ENCODE results near the gene RNF144A.

Gene RNF144A

DNA sequence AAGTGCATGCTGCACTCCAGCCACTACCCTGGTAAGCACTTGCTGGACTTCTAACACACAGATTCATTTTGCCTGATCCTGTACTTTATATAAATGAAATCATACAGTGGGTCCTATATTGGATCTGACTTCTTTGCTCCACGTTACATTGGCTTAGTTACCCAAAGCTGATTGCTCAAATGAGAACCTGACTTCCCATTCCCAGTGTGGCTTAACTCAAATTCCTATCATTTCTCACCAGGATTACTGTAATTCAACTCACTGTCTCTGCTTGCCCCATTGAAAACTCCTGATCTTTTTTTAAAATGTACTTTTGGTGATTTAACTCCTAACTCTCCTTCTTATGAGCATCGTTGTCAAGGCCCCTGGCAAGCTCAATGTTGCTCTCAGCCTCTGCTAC lies 38.2 kb upstream of the RNF144A start:
- TF ChIP-seq SUZ12 (IDR thresholded peaks at IDR 0.05; ENCODE audit: extremely low read depth, insufficient read depth, insufficient read length) (no peak), ZNF274 (IDR thresholded peaks at IDR 0.05; ENCODE audit: low read depth, low read length) (no peak), YY1 (IDR thresholded peaks at IDR 0.05; ENCODE audit: insufficient read depth, insufficient read length) (no peak)
- Histone ChIP-seq H3K9ac (ENCODE audit: insufficient read length, low read depth) (no peak overlapping the region), H3K27me3 (ENCODE audit: insufficient read depth, insufficient read length) (no peaks in the 10 kb centered on the region), H3K36me3 (ENCODE audit: insufficient read depth, insufficient read length, low read length) (no peaks in the 10 kb centered on the region), H3K9me3 (ENCODE audit: insufficient read depth, low read length) (peaks cover 37% of the 10 kb centered on the region), H3K4me3 (ENCODE audit: insufficient read length, low read depth) (no peak overlapping the region), H3K4me1 (ENCODE audit: insufficient read depth, insufficient read length) (no peaks in the 10 kb centered on the region)
- no peak for DNase-seq (ENCODE audit: low read depth, low spot score)

DNA sequence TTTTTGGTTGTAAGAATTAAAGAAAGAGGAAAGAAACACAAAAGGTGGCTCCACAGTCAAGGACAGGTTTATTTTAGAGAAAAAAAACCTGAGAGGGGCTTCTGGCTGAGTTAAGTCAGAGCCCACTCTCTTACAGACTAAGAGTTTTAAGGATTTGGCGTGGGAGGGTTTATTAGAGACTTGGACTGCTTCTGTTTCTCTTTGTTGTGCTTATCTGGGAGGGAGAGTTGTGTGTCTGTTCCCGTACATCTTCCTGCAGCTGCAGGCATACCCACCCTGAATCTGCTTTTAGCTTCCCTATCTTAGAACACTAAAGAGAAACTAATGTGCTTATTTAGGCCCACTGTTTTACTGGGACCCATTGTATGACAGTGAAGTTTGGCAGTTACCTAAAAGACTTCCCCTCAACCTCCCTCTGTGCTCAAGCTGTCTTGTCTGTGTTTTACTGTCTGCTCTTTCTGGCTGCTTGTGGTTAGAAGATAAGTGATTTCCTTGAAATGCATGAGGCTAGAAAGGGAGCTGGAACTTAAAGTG lies 36.9 kb upstream of the RNF144A start:
- peaks cover 32% of the 10 kb centered on the region for H3K9me3 ChIP-seq (ENCODE audit: insufficient read depth, low read length)
- H3K9ac ChIP-seq (ENCODE audit: insufficient read length, low read depth): no peak overlapping the region
- H3K4me3 ChIP-seq (ENCODE audit: insufficient read length, low read depth): no peak overlapping the region
- no peaks in the 10 kb centered on the region for H3K36me3 ChIP-seq (ENCODE audit: insufficient read depth, insufficient read length, low read length)
- no peaks in the 10 kb centered on the region for H3K4me1 ChIP-seq (ENCODE audit: insufficient read depth, insufficient read length)
- TF ChIP-seq ZNF274 (IDR thresholded peaks at IDR 0.05; ENCODE audit: low read depth, low read length) (no peak), SUZ12 (IDR thresholded peaks at IDR 0.05; ENCODE audit: extremely low read depth, insufficient read depth, insufficient read length) (no peak), YY1 (IDR thresholded peaks at IDR 0.05; ENCODE audit: insufficient read depth, insufficient read length) (no peak)
- DNase-seq (ENCODE audit: low read depth, low spot score): no peak
- no peaks in the 10 kb centered on the region for H3K27me3 ChIP-seq (ENCODE audit: insufficient read depth, insufficient read length)

DNA sequence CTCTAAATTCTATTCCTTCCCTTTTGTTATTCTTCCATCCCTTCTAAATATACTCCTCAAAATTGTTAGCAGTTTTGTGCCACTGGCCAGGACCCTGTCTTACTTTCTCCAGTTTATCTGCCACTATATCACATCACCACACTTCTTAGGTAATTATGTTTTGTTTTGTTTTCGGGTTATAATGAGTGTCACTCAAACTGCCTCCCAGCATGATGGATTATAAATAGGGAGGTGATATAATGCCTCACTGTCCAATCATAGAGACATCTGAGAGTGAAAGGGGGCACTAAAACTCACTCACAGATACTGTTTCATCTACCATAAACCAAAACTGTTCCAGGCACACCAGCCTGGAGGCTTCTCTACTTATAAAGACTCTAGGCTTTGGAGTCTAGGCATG lies 36.2 kb upstream of the RNF144A start:
- TF ChIP-seq SUZ12 (IDR thresholded peaks at IDR 0.05; ENCODE audit: extremely low read depth, insufficient read depth, insufficient read length) (no peak), ZNF274 (IDR thresholded peaks at IDR 0.05; ENCODE audit: low read depth, low read length) (no peak), YY1 (IDR thresholded peaks at IDR 0.05; ENCODE audit: insufficient read depth, insufficient read length) (no peak)
- Histone ChIP-seq H3K4me3 (ENCODE audit: insufficient read length, low read depth) (no peak overlapping the region), H3K9ac (ENCODE audit: insufficient read length, low read depth) (no peak overlapping the region), H3K36me3 (ENCODE audit: insufficient read depth, insufficient read length, low read length) (no peaks in the 10 kb centered on the region), H3K4me1 (ENCODE audit: insufficient read depth, insufficient read length) (no peaks in the 10 kb centered on the region), H3K27me3 (ENCODE audit: insufficient read depth, insufficient read length) (no peaks in the 10 kb centered on the region), H3K9me3 (ENCODE audit: insufficient read depth, low read length) (peaks cover 32% of the 10 kb centered on the region)
- DNase-seq (ENCODE audit: low read depth, low spot score): no peak

DNA sequence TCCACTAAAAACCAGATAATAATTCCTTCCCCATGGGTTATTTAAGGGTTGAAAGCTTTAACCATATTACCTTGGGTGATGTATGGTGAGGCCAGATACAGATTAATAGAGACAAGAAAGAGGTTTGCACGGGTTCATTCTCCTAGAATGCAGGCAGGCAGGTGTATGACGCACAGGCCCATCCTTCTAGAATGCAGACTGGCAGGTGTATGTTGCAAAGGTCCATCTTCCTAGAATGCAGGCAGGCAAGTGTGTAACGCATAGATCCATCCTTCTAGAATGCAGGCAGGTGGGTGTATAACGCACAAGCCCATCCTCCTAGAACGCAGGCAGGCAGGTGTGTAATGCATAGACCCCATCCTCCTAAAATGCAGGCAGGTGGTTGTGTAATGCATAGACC lies 35.7 kb upstream of the RNF144A start:
- DNase-seq (ENCODE audit: low read depth, low spot score): no peak
- peaks cover 32% of the 10 kb centered on the region for H3K9me3 ChIP-seq (ENCODE audit: insufficient read depth, low read length)
- no peaks in the 10 kb centered on the region for H3K4me1 ChIP-seq (ENCODE audit: insufficient read depth, insufficient read length)
- no peaks in the 10 kb centered on the region for H3K27me3 ChIP-seq (ENCODE audit: insufficient read depth, insufficient read length)
- H3K9ac ChIP-seq (ENCODE audit: insufficient read length, low read depth): no peak overlapping the region
- no peaks in the 10 kb centered on the region for H3K36me3 ChIP-seq (ENCODE audit: insufficient read depth, insufficient read length, low read length)
- no peak overlapping the region for H3K4me3 ChIP-seq (ENCODE audit: insufficient read length, low read depth)
- no peak for TF ChIP-seq YY1 (IDR thresholded peaks at IDR 0.05; ENCODE audit: insufficient read depth, insufficient read length)
- TF ChIP-seq ZNF274 (IDR thresholded peaks at IDR 0.05; ENCODE audit: low read depth, low read length): no peak
- TF ChIP-seq SUZ12 (IDR thresholded peaks at IDR 0.05; ENCODE audit: extremely low read depth, insufficient read depth, insufficient read length): no peak

DNA sequence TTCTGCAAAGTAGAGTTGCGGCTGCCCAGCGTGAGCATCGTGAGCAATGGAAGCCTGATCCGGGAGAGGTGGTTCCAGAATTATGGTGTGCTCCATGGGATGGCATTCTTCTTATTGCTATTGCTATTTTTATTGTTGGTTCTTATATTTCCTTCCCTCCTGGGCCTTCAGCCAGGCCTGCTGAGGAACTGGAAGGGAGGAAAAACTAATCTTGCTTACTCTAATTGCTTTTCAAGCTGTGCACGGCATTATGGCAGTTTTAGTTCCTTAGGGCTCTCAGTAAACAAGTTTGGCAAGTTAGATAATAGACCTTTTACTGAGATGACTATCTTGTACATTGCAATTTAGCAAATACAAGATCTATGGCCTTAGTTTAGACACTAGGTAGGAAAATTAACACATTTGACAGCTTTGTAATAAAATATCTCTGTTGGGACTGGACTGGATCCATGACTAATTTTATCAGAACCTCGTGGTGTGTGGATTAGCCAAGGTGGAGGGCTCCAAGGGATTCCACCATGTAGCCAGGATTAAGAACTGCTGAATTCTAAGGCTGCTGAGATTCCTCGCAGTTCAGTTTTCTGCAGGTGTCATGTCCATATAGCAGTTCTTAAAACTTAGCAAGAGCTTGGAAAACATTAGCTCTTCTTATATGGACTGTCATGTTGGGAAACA lies 33.6 kb upstream of the RNF144A start:
- Histone ChIP-seq H3K4me1 (ENCODE audit: insufficient read depth, insufficient read length) (no peaks in the 10 kb centered on the region), H3K9ac (ENCODE audit: insufficient read length, low read depth) (no peak overlapping the region), H3K4me3 (ENCODE audit: insufficient read length, low read depth) (no peak overlapping the region), H3K36me3 (ENCODE audit: insufficient read depth, insufficient read length, low read length) (no peaks in the 10 kb centered on the region), H3K9me3 (ENCODE audit: insufficient read depth, low read length) (peaks cover 30% of the 10 kb centered on the region), H3K27me3 (ENCODE audit: insufficient read depth, insufficient read length) (no peaks in the 10 kb centered on the region)
- DNase-seq (ENCODE audit: low read depth, low spot score): no peak
- TF ChIP-seq SUZ12 (IDR thresholded peaks at IDR 0.05; ENCODE audit: extremely low read depth, insufficient read depth, insufficient read length): no peak
- no peak for TF ChIP-seq YY1 (IDR thresholded peaks at IDR 0.05; ENCODE audit: insufficient read depth, insufficient read length)
- no peak for TF ChIP-seq ZNF274 (IDR thresholded peaks at IDR 0.05; ENCODE audit: low read depth, low read length)

DNA sequence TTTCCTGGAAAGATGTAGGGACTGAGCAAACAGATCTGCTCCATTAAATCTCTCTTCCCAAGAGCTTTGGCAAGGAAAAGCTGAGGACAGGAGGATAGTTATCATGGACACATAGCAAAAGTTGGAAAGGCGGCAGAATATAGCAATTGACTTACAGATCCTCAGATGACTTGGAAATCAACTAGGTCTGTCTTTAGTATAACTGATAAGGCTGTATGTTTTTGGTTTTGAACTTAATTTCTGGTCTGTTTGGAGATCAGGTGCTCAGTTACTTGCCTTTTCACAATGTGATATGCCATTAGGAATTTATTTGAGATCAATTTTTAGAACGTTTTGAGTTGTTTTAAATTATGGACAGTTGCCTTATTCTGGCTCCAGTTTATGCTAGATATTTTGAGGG lies 31.7 kb upstream of the RNF144A start:
- H3K4me3 ChIP-seq (ENCODE audit: insufficient read length, low read depth): no peak overlapping the region
- H3K27me3 ChIP-seq (ENCODE audit: insufficient read depth, insufficient read length): no peaks in the 10 kb centered on the region
- no peaks in the 10 kb centered on the region for H3K36me3 ChIP-seq (ENCODE audit: insufficient read depth, insufficient read length, low read length)
- 0 out of 2 replicates have a peak, but pooled peaks cover 10% of the 10 kb centered on the region for H3K9me3 ChIP-seq (ENCODE audit: insufficient read depth, low read length)
- H3K4me1 ChIP-seq (ENCODE audit: insufficient read depth, insufficient read length): no peaks in the 10 kb centered on the region
- TF ChIP-seq YY1 (IDR thresholded peaks at IDR 0.05; ENCODE audit: insufficient read depth, insufficient read length): no peak
- TF ChIP-seq SUZ12 (IDR thresholded peaks at IDR 0.05; ENCODE audit: extremely low read depth, insufficient read depth, insufficient read length): no peak
- no peak for TF ChIP-seq ZNF274 (IDR thresholded peaks at IDR 0.05; ENCODE audit: low read depth, low read length)
- DNase-seq (ENCODE audit: low read depth, low spot score): no peak
- H3K9ac ChIP-seq (ENCODE audit: insufficient read length, low read depth): no peak overlapping the region

DNA sequence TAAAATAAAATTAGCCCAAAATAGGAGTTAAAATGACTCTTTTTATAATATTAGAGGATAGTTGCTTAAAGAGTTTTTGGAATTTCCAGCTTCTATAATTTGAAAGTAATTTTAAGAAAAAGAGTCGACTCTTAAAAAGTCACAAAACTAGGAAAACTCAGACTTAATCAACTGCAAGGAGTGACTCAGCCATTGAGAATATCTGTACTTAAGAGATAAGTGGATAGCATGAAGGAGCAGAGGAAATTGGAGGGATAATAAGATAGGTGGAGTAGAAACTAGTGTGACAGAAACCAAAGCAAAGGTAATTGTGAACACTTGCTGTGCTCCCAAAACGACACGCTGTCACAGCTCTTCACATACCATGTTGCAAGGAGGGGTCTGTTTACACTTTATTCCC lies 31.2 kb upstream of the RNF144A start:
- no peak overlapping the region for H3K9ac ChIP-seq (ENCODE audit: insufficient read length, low read depth)
- TF ChIP-seq YY1 (IDR thresholded peaks at IDR 0.05; ENCODE audit: insufficient read depth, insufficient read length): no peak
- no peak for TF ChIP-seq ZNF274 (IDR thresholded peaks at IDR 0.05; ENCODE audit: low read depth, low read length)
- no peak for TF ChIP-seq SUZ12 (IDR thresholded peaks at IDR 0.05; ENCODE audit: extremely low read depth, insufficient read depth, insufficient read length)
- H3K9me3 ChIP-seq (ENCODE audit: insufficient read depth, low read length): 0 out of 2 replicates have a peak, but pooled peaks cover 9% of the 10 kb centered on the region
- H3K4me1 ChIP-seq (ENCODE audit: insufficient read depth, insufficient read length): no peaks in the 10 kb centered on the region
- H3K4me3 ChIP-seq (ENCODE audit: insufficient read length, low read depth): no peak overlapping the region
- no peaks in the 10 kb centered on the region for H3K36me3 ChIP-seq (ENCODE audit: insufficient read depth, insufficient read length, low read length)
- no peaks in the 10 kb centered on the region for H3K27me3 ChIP-seq (ENCODE audit: insufficient read depth, insufficient read length)
- no peak for DNase-seq (ENCODE audit: low read depth, low spot score)

Data from NT2/D1 (cell line).